IMR-90 (cell line): ENCODE results near the gene ESR1. TPM values are rescaled to one million over a fixed set of nuclear protein-coding genes. Genes with fewer than 3 reads are reported as not detected.

Experiments
- ATAC-seq: fragments of 200-7000 bp; cut with Tn5 transposase; 2 replicates; pipeline ENCODE4 v1.9.1; 2020; ENCODE audit warnings: low read depth, mild to moderate bottlenecking, moderate library complexity
- BruUV-seq: library from RNA; stranded (reverse); fragments of 400-500 nt; replicated peaks from 2 replicates; lab custom pipeline; 2021; lab: Mats Ljungman, UMichigan
- CTCF ChIA-PET: fragments of 300-600 bp; formaldehyde crosslinking; extraction: SDS; loops from one replicate; lab custom pipeline; 2021; ENCODE audit warnings: antibody characterized with exemption; lab: Yijun Ruan, JAX
- POLR2A ChIA-PET: fragments of 300-600 bp; sonication (Branson Sonifier 250); formaldehyde crosslinking; loops from one replicate; lab custom pipeline; 2022; ENCODE audit warnings: antibody characterized with exemption; ENCODE audit not compliant: unreplicated experiment; lab: Charles Lee
- DNase-seq: peaks from one replicate; pipeline ENCODE4 v3.0.0; 2013
- H2AFZ ChIP-seq: replicated peaks from 2 replicates; pipeline ENCODE3; 2013; ENCODE audit warnings: low read length, mild to moderate bottlenecking; ENCODE audit not compliant: poor library complexity
- H2AK5ac ChIP-seq: 2 replicates; pipeline ENCODE4 v1.6.1; 2013; ENCODE audit warnings: low read depth, low read length, inconsistent platforms
- H2AK9ac ChIP-seq: replicated peaks from 2 replicates; pipeline ENCODE3; 2013; ENCODE audit warnings: mild to moderate bottlenecking, low read depth, low read length, moderate library complexity; ENCODE audit not compliant: poor library complexity
- H2BK120ac ChIP-seq: 2 replicates; pipeline ENCODE4 v1.6.1; 2013; ENCODE audit warnings: low read depth, low read length, inconsistent platforms
- H2BK15ac ChIP-seq: 3 replicates; pipeline ENCODE4 v1.6.1; 2013; ENCODE audit warnings: low read depth, low read length, inconsistent platforms
- H2BK20ac ChIP-seq: 2 replicates; pipeline ENCODE4 v1.6.1; 2013; ENCODE audit warnings: low read depth, mild to moderate bottlenecking, inconsistent platforms, low read length, moderate library complexity
- H2BK5ac ChIP-seq: 2 replicates; pipeline ENCODE4 v1.6.1; 2013; ENCODE audit warnings: mild to moderate bottlenecking, low read depth, low read length, inconsistent platforms; ENCODE audit not compliant: poor library complexity, severe bottlenecking
- H3K14ac ChIP-seq: replicated peaks from 2 replicates; pipeline ENCODE4 v1.6.1; 2013; ENCODE audit warnings: low read depth, low read length, inconsistent platforms
- H3K18ac ChIP-seq: 2 replicates; pipeline ENCODE4 v1.6.1; 2013; ENCODE audit warnings: low read depth, low read length, control low read depth
- H3K23ac ChIP-seq: 2 replicates; pipeline ENCODE4 v1.6.1; 2013; ENCODE audit warnings: low read depth, low read length, inconsistent platforms
- H3K27ac ChIP-seq: 2 replicates; pipeline ENCODE4 v1.5.1; 2013; ENCODE audit warnings: mild to moderate bottlenecking, control low read depth, low read length; ENCODE audit not compliant: insufficient read depth
- H3K27me3 ChIP-seq: 2 replicates; pipeline ENCODE4 v1.6.1; 2013; ENCODE audit warnings: low read length; ENCODE audit not compliant: control insufficient read depth, insufficient read depth
- H3K36me3 ChIP-seq: 2 replicates; pipeline ENCODE4 v1.6.1; 2013; ENCODE audit warnings: low read length, mixed read lengths; ENCODE audit not compliant: control insufficient read depth, insufficient read depth
- H3K4ac ChIP-seq: 2 replicates; pipeline ENCODE4 v1.6.1; 2013; ENCODE audit warnings: low read depth, low read length, inconsistent platforms
- H3K4me1 ChIP-seq: 2 replicates; pipeline ENCODE4 v1.6.1; 2013; ENCODE audit warnings: low read length, mixed read lengths; ENCODE audit not compliant: control insufficient read depth, insufficient read depth
- H3K4me2 ChIP-seq: 2 replicates; pipeline ENCODE4 v1.6.1; 2013; ENCODE audit warnings: low read depth, mild to moderate bottlenecking, control low read depth, low read length, moderate library complexity
- H3K4me3 ChIP-seq: 2 replicates; pipeline ENCODE4 v1.5.1; 2013; ENCODE audit warnings: low read depth, mild to moderate bottlenecking, control low read depth, low read length, moderate library complexity; ENCODE audit not compliant: insufficient read depth
- H3K56ac ChIP-seq: 2 replicates; pipeline ENCODE4 v1.6.1; 2013; ENCODE audit warnings: low read length, inconsistent platforms; ENCODE audit not compliant: insufficient read depth; ENCODE audit errors: extremely low read depth
- H3K79me1 ChIP-seq, 2 experiments: 2 replicates each; pipeline ENCODE4 v1.6.1; 2013; ENCODE audit warnings: low read length in 2 of 2, inconsistent platforms in 1 of 2, low read depth in 1 of 2
- H3K9ac ChIP-seq: 2 replicates; pipeline ENCODE4 v1.6.1; 2013; ENCODE audit warnings: low read depth, low read length, control low read depth
- H3K9me1 ChIP-seq: 2 replicates; pipeline ENCODE4 v1.6.1; 2013; ENCODE audit warnings: low read length, inconsistent platforms; ENCODE audit not compliant: insufficient read depth
- H3K9me3 ChIP-seq: 2 replicates; pipeline ENCODE4 v1.6.1; 2013; ENCODE audit warnings: low read length; ENCODE audit not compliant: control insufficient read depth, insufficient read depth
- H4K20me1 ChIP-seq: 2 replicates; pipeline ENCODE4 v1.6.1; 2013; ENCODE audit warnings: low read length, inconsistent platforms; ENCODE audit not compliant: insufficient read depth
- H4K5ac ChIP-seq: 2 replicates; pipeline ENCODE4 v1.6.1; 2013; ENCODE audit warnings: mild to moderate bottlenecking, low read depth, low read length, control low read depth
- H4K8ac ChIP-seq, 2 experiments: 2 replicates each; pipeline ENCODE4 v1.6.1; 2013; ENCODE audit warnings: low read depth in 2 of 2, low read length in 2 of 2, control low read depth in 1 of 2, inconsistent platforms in 1 of 2
- H4K91ac ChIP-seq: 2 replicates; pipeline ENCODE4 v1.6.1; 2013; ENCODE audit warnings: low read depth, low read length, inconsistent platforms; ENCODE audit not compliant: insufficient read depth
- BHLHE40 ChIP-seq: fragments of 150-350 bp; IDR thresholded peaks from 2 replicates; pipeline ENCODE4 v1.6.1; 2016; ENCODE audit warnings: mild to moderate bottlenecking, low read depth, low read length
- CEBPB ChIP-seq: IDR thresholded peaks from 2 replicates; pipeline ENCODE4 v1.6.1; 2012; ENCODE audit warnings: low read depth, low read length, improper control_type of control experiment
- CHD1 ChIP-seq: IDR thresholded peaks from 2 replicates; pipeline ENCODE4 v1.6.1; 2012; ENCODE audit warnings: low read depth, low read length, improper control_type of control experiment
- CTCF ChIP-seq: conservative IDR thresholded peaks from 2 replicates; pipeline ENCODE4 v1.5.1; 2012; ENCODE audit warnings: mild to moderate bottlenecking, low read depth, low read length, improper control_type of control experiment
- ELK1 ChIP-seq: fragments of 150-350 bp; IDR thresholded peaks from 2 replicates; pipeline ENCODE4 v1.6.1; 2016; ENCODE audit warnings: low read depth, mild to moderate bottlenecking, low read length, moderate library complexity, borderline replicate concordance
- FOS ChIP-seq: fragments of 150-350 bp; IDR thresholded peaks from 2 replicates; pipeline ENCODE4 v1.6.1; 2016; ENCODE audit warnings: low read depth, low read length
- MAFK ChIP-seq: IDR thresholded peaks from 2 replicates; pipeline ENCODE4 v1.6.1; 2012; ENCODE audit warnings: low read depth, low read length, improper control_type of control experiment
- MAZ ChIP-seq: IDR thresholded peaks from 2 replicates; pipeline ENCODE4 v1.6.1; 2012; ENCODE audit warnings: low read depth, mild to moderate bottlenecking, low read length, improper control_type of control experiment, moderate library complexity, borderline replicate concordance
- MXI1 ChIP-seq: IDR thresholded peaks from 2 replicates; pipeline ENCODE4 v1.6.1; 2012; ENCODE audit warnings: low read depth, mild to moderate bottlenecking, low read length, moderate library complexity, borderline replicate concordance
- NFE2L2 ChIP-seq: fragments of 150-350 bp; IDR thresholded peaks from 2 replicates; pipeline ENCODE4 v1.6.1; 2016; ENCODE audit warnings: low read depth, mild to moderate bottlenecking, low read length
- RAD21 ChIP-seq: IDR thresholded peaks from 2 replicates; pipeline ENCODE4 v1.6.1; 2012; ENCODE audit warnings: low read length, improper control_type of control experiment
- RFX5 ChIP-seq: IDR thresholded peaks from 2 replicates; pipeline ENCODE4 v1.8.0; 2012; ENCODE audit warnings: low read depth, mild to moderate bottlenecking, low read length, moderate library complexity
- SMC3 ChIP-seq: fragments of 150-350 bp; IDR thresholded peaks from 2 replicates; pipeline ENCODE4 v1.6.1; 2016; ENCODE audit warnings: low read depth, mild to moderate bottlenecking, antibody characterized with exemption, low read length, moderate library complexity
- WGBS, 2 experiments: methylation state at CpG; one replicate each; pipeline versions ENCODE4 v1.1.5 to v1.1.7; 2013; ENCODE audit warnings: missing lambda C conversion rate in 2 of 2; ENCODE audit not compliant: insufficient read length in 1 of 2; ENCODE audit errors: extremely low coverage in 2 of 2; 5-methylcytosine and 5-hydroxymethylcytosine counted together
- dilution Hi-C: fragments of 300-500 bp; cut with HindIII; formaldehyde crosslinking; loops from one replicate; pipeline ENCODE4 v1.14.3; 2018; ENCODE audit warnings: low sequenced_read_pairs; ENCODE audit not compliant: unreplicated experiment
- in situ Hi-C: fragments of 300-500 bp; cut with MboI; formaldehyde crosslinking; loops from 3 replicates; pipeline ENCODE4 v1.14.3; 2019; ENCODE audit warnings: low sequenced_read_pairs, inconsistent platforms, mixed read lengths
- intact Hi-C: fragments of 100-400 bp; cut with micrococcal nuclease; formaldehyde crosslinking; loops from 2 replicates; pipeline ENCODE4 v1.10.0; 2022
- polyA plus RNA-seq, 3 experiments: library from polyadenylated mRNA; depleted of rRNA; stranded (reverse); fragments of >200 nt; gene quantifications; 2 replicates each; pipeline ENCODE4 v1.2.3, GENCODE V29; 2012; ENCODE audit warnings: low replicate concordance in 1 of 3
- total RNA-seq: library from RNA; depleted of rRNA; stranded (reverse); fragments of >200 nt; gene quantifications from 2 replicates; pipeline ENCODE4 v1.2.3, GENCODE V29; 2012

ESR1 gene
- total and polyA plus RNA-seq, 2 of the 4 experiments (the other 2 are of a cell fraction): not detected

- no peak overlapping the region for H3K9ac ChIP-seq
- no TSS peak for BruUV-seq
- no peak overlapping the region for H3K56ac ChIP-seq
- no peak overlapping the region for H4K91ac ChIP-seq
- no peak overlapping the region for H3K4me3 ChIP-seq
- no CpG with 5 or more reads among the region's 4 CpGs for WGBS, 2 experiments
- TF ChIP-seq CEBPB (no peak), FOS (no peak), MAZ (no peak), SMC3 (no peak), ELK1 (no peak), MXI1 (no peak), NFE2L2 (no peak), RAD21 (no peak), CTCF (no peak), RFX5 (no peak), CHD1 (no peak), MAFK (no peak), BHLHE40 (no peak)
- ATAC-seq: no peak
- H4K8ac ChIP-seq: no peak overlapping the region
- no peak overlapping the region for H2BK15ac ChIP-seq
- no peak overlapping the region for H2BK20ac ChIP-seq
- no peaks in the 10 kb centered on the region for H3K4me1 ChIP-seq
- H3K14ac ChIP-seq: no peak overlapping the region
- ChIA-PET POLR2A (no interaction called here), CTCF (no interaction called here)
- no peaks in the 10 kb centered on the region for H3K79me1 ChIP-seq
- H2AK9ac ChIP-seq: no peak overlapping the region
- in situ Hi-C loops: no loop called here
- H3K27me3 ChIP-seq: no peaks in the 10 kb centered on the region
- H4K5ac ChIP-seq: no peak overlapping the region
- H3K9me1 ChIP-seq: peaks cover 2% of the 10 kb centered on the region; the same call in 1 of the 2 replicates
- no peak overlapping the region for H3K23ac ChIP-seq
- H4K20me1 ChIP-seq: no peaks in the 10 kb centered on the region
- no peak for DNase-seq
- H2AFZ ChIP-seq: no peak overlapping the region
- no peak overlapping the region for H3K18ac ChIP-seq
- no peak overlapping the region for H2AK5ac ChIP-seq
- H3K9me3 ChIP-seq: no peaks in the 10 kb centered on the region
- peaks cover 18% of the 10 kb centered on the region for H3K36me3 ChIP-seq
- no peak overlapping the region for H3K4ac ChIP-seq
- H3K27ac ChIP-seq: no peak overlapping the region
- no peak overlapping the region for H3K4me2 ChIP-seq
- no peak overlapping the region for H2BK5ac ChIP-seq
- H2BK120ac ChIP-seq: no peak overlapping the region
- dilution Hi-C loops: no loop called here
- intact Hi-C loops: no loop called here
These were observed 368.8 kb downstream of the ESR1 start for GRCh38 chr6:152176268-152176667.
